HEK293 (cell line): ENCODE results near the gene TRIB2.
A peak's percentile ranks its signal among the peaks of the same experiment; 100 is the strongest.

Experiments used
- CTCF ChIA-PET: fragments of 350-600 bp; formaldehyde crosslinking; extraction: SDS; loops from one replicate; lab custom pipeline; 2021; ENCODE audit warnings: antibody characterized with exemption; lab: Yijun Ruan, JAX
- POLR2A ChIA-PET: fragments of 300-600 bp; formaldehyde crosslinking; extraction: SDS; loops from one replicate; lab custom pipeline; 2020; ENCODE audit warnings: antibody characterized with exemption, inconsistent platforms; lab: Yijun Ruan, JAX
- H3K27ac ChIP-seq: fragments of 200-500 bp; sonication (Bioruptor generic); 2 replicates; pipeline ENCODE4 v1.5.1; 2014; ENCODE audit warnings: low read depth, low read length, control low read depth, inconsistent platforms; ENCODE audit errors: extremely low read depth
- H3K36me3 ChIP-seq, 2 experiments: fragments of 200-500 bp in 1 of 2; sonication (Bioruptor generic) in 1 of 2; 1 replicate in 1 of 2; 2 replicates in 1 of 2; pipeline ENCODE4 v1.5.1; 2014 to 2017; ENCODE audit warnings: inconsistent platforms in 2 of 2, low read length in 2 of 2; ENCODE audit not compliant: control insufficient read depth in 2 of 2, insufficient read depth in 1 of 2
- H3K4me1 ChIP-seq: fragments of 200-500 bp; sonication (Bioruptor generic); 2 replicates; pipeline ENCODE4 v1.5.1; 2014; ENCODE audit warnings: mild to moderate bottlenecking, low read length, inconsistent platforms; ENCODE audit not compliant: control insufficient read depth, insufficient read depth
- H3K4me3 ChIP-seq: 2 replicates; pipeline ENCODE4 v1.5.1; 2011; ENCODE audit warnings: low read depth, mild to moderate bottlenecking, control low read depth, low read length, moderate library complexity
- H3K9me3 ChIP-seq: fragments of 200-500 bp; sonication (Bioruptor generic); 2 replicates; pipeline ENCODE4 v1.5.1; 2014; ENCODE audit warnings: low read depth, low read length, inconsistent platforms; ENCODE audit not compliant: control insufficient read depth, insufficient read depth
- BCL11B ChIP-seq: fragments of 450-650 bp; formaldehyde crosslinking; IDR thresholded peaks from 2 replicates; pipeline ENCODE4 v1.5.1; 2016; ENCODE audit warnings: low read depth, missing biosample characterization, missing genetic modification characterization
- ELK4 ChIP-seq: IDR thresholded peaks from 2 replicates; pipeline ENCODE4 v1.6.1; 2011; ENCODE audit warnings: mild to moderate bottlenecking, low read depth, low read length, borderline replicate concordance
- GLIS2 ChIP-seq: fragments of 450-650 bp; formaldehyde crosslinking; IDR thresholded peaks from 2 replicates; pipeline ENCODE4 v1.5.1; 2016; ENCODE audit warnings: missing biosample characterization, missing genetic modification characterization
- SALL2 ChIP-seq: fragments of 450-650 bp; formaldehyde crosslinking; IDR thresholded peaks from 2 replicates; pipeline ENCODE4 v1.5.0; 2017; ENCODE audit warnings: missing biosample characterization, mild to moderate bottlenecking, missing genetic modification characterization, borderline replicate concordance
- SCRT2 ChIP-seq: fragments of 450-650 bp; formaldehyde crosslinking; IDR thresholded peaks from 2 replicates; pipeline ENCODE4 v1.5.1; 2016; ENCODE audit warnings: missing biosample characterization, missing genetic modification characterization
- SP3 ChIP-seq: fragments of 450-650 bp; formaldehyde crosslinking; IDR thresholded peaks from 2 replicates; pipeline ENCODE4 v1.5.1; 2016; ENCODE audit warnings: missing biosample characterization, missing genetic modification characterization
- WT1 ChIP-seq: fragments of 450-650 bp; formaldehyde crosslinking; IDR thresholded peaks from 2 replicates; pipeline ENCODE4 v1.5.1; 2016; ENCODE audit warnings: missing biosample characterization, missing genetic modification characterization
- ZEB2 ChIP-seq: fragments of 450-650 bp; formaldehyde crosslinking; IDR thresholded peaks from 2 replicates; pipeline ENCODE4 v1.5.1; 2016; ENCODE audit warnings: missing biosample characterization, missing genetic modification characterization
- ZFHX2 ChIP-seq: fragments of 450-650 bp; formaldehyde crosslinking; conservative IDR thresholded peaks from 2 replicates; pipeline ENCODE4 v1.5.1; 2016; ENCODE audit warnings: missing biosample characterization, missing genetic modification characterization
- ZIC2 ChIP-seq: fragments of 450-650 bp; formaldehyde crosslinking; IDR thresholded peaks from 2 replicates; pipeline ENCODE4 v1.5.1; 2016; ENCODE audit warnings: missing biosample characterization, missing genetic modification characterization
- ZNF112 ChIP-seq: fragments of 450-650 bp; formaldehyde crosslinking; IDR thresholded peaks from 2 replicates; pipeline ENCODE4 v1.5.0; 2017; ENCODE audit warnings: missing biosample characterization, missing genetic modification characterization
- ZNF133 ChIP-seq: fragments of 450-650 bp; formaldehyde crosslinking; IDR thresholded peaks from 2 replicates; pipeline ENCODE4 v1.5.1; 2016; ENCODE audit warnings: missing biosample characterization, missing genetic modification characterization
- ZNF423 ChIP-seq: fragments of 450-650 bp; formaldehyde crosslinking; IDR thresholded peaks from 2 replicates; pipeline ENCODE4 v1.5.1; 2016; ENCODE audit warnings: missing biosample characterization, missing genetic modification characterization
- ZNF488 ChIP-seq: fragments of 450-650 bp; formaldehyde crosslinking; IDR thresholded peaks from 2 replicates; pipeline ENCODE4 v1.5.1; 2016; ENCODE audit warnings: missing biosample characterization, missing genetic modification characterization
- ZNF548 ChIP-seq: fragments of 450-650 bp; formaldehyde crosslinking; IDR thresholded peaks from 2 replicates; pipeline ENCODE4 v1.5.1; 2016; ENCODE audit warnings: missing biosample characterization, missing genetic modification characterization
- ZNF610 ChIP-seq: fragments of 450-650 bp; formaldehyde crosslinking; IDR thresholded peaks from 2 replicates; pipeline ENCODE4 v1.5.1; 2016; ENCODE audit warnings: missing biosample characterization, missing genetic modification characterization, borderline replicate concordance
- ZNF692 ChIP-seq: fragments of 450-650 bp; formaldehyde crosslinking; IDR thresholded peaks from 2 replicates; pipeline ENCODE4 v1.5.1; 2016; ENCODE audit warnings: missing biosample characterization, missing genetic modification characterization
- ZNF777 ChIP-seq: fragments of 450-650 bp; formaldehyde crosslinking; IDR thresholded peaks from 2 replicates; pipeline ENCODE4 v1.5.1; 2017; ENCODE audit warnings: missing biosample characterization, missing genetic modification characterization, borderline replicate concordance
- ZNF843 ChIP-seq: fragments of 450-650 bp; formaldehyde crosslinking; IDR thresholded peaks from 2 replicates; pipeline ENCODE4 v1.5.1; 2016; ENCODE audit warnings: missing biosample characterization, missing genetic modification characterization
- ZXDB ChIP-seq: fragments of 450-650 bp; formaldehyde crosslinking; IDR thresholded peaks from 2 replicates; pipeline ENCODE4 v1.5.1; 2016; ENCODE audit warnings: missing biosample characterization, missing genetic modification characterization

TRIB2 gene

GRCh38 chr2:12683457-12684100, 33.2 kb upstream of the TRIB2 start:
- Histone ChIP-seq H3K4me3 (no peak overlapping the region), H3K4me1 (no peaks in the 10 kb centered on the region), H3K9me3 (no peaks in the 10 kb centered on the region), H3K27ac (no peak overlapping the region), H3K36me3 (no peaks in the 10 kb centered on the region)
- ChIA-PET POLR2A (no interaction called here), CTCF (interaction anchor here (0.6 kb wide), 1 partner anchor 32 kb away, joined by 4 read pairs; no protein-coding TSS in a partner anchor)
- TF ChIP-seq WT1, result no peak
- no peak for TF ChIP-seq ZNF548 (tag by site-specific recombination)
- no peak for TF ChIP-seq ZEB2 (tag by site-specific recombination)
- no peak for TF ChIP-seq SP3
- TF ChIP-seq SALL2 (tag by site-specific recombination), result no peak
- TF ChIP-seq GLIS2 (tag by site-specific recombination), result no peak
- TF ChIP-seq ZFHX2 (tag by site-specific recombination), result no peak
- TF ChIP-seq ZNF112 (tag by site-specific recombination), result no peak
- TF ChIP-seq ZNF488, result no peak
- TF ChIP-seq ELK4, result no peak
- TF ChIP-seq ZIC2 (tag by site-specific recombination), result no peak
- no peak for TF ChIP-seq ZNF423 (tag by site-specific recombination)
- no peak for TF ChIP-seq ZXDB (tag by site-specific recombination)

- no peaks in the 10 kb centered on the region for H3K4me1 ChIP-seq
- no peaks in the 10 kb centered on the region for H3K36me3 ChIP-seq
- no peak for TF ChIP-seq ZNF610 (tag by site-specific recombination)
- TF ChIP-seq ZNF133 (tag by site-specific recombination), result no peak
- no peak for TF ChIP-seq GLIS2 (tag by site-specific recombination)
- TF ChIP-seq ZNF777 (tag by site-specific recombination), result no peak
- TF ChIP-seq BCL11B (tag by site-specific recombination), result no peak
- TF ChIP-seq SCRT2, result no peak
- CTCF ChIA-PET, result interaction anchor here (0.7 kb wide), 1 partner anchor 84 kb away, joined by 3 read pairs; no protein-coding TSS in a partner anchor
- POLR2A ChIA-PET, result no interaction called here
- H3K9me3 ChIP-seq, result no peaks in the 10 kb centered on the region
- H3K4me3 ChIP-seq, result no peak overlapping the region
- H3K27ac ChIP-seq, result no peak overlapping the region
These were observed 32.2 kb upstream of the TRIB2 start for GRCh38 chr2:12684471-12684936.

- Histone ChIP-seq H3K4me3 (no peak overlapping the region), H3K27ac (no peak overlapping the region), H3K4me1 (no peaks in the 10 kb centered on the region), H3K9me3 (no peaks in the 10 kb centered on the region), H3K36me3 (no peaks in the 10 kb centered on the region)
- ChIA-PET CTCF (no interaction called here), POLR2A (interaction anchor here (0.7 kb wide), 1 partner anchor 48 kb away, joined by 9 read pairs; no protein-coding TSS in a partner anchor)
- peak; percentile 42; the same call in 1 of the 2 replicates for TF ChIP-seq ZNF692 (tag by site-specific recombination)
- TF ChIP-seq ZNF843 (tag by site-specific recombination), result no peak
These were observed 31.6 kb upstream of the TRIB2 start for GRCh38 chr2:12685145-12685544.
